ENCODE measurements around the gene UPK3A.
"Not testable (repeated sequence)": the region's sequence is repeated elsewhere in the genome, so short reads cannot be mapped to it uniquely, and the experiment has no call there.

UPK3A gene

DNA sequence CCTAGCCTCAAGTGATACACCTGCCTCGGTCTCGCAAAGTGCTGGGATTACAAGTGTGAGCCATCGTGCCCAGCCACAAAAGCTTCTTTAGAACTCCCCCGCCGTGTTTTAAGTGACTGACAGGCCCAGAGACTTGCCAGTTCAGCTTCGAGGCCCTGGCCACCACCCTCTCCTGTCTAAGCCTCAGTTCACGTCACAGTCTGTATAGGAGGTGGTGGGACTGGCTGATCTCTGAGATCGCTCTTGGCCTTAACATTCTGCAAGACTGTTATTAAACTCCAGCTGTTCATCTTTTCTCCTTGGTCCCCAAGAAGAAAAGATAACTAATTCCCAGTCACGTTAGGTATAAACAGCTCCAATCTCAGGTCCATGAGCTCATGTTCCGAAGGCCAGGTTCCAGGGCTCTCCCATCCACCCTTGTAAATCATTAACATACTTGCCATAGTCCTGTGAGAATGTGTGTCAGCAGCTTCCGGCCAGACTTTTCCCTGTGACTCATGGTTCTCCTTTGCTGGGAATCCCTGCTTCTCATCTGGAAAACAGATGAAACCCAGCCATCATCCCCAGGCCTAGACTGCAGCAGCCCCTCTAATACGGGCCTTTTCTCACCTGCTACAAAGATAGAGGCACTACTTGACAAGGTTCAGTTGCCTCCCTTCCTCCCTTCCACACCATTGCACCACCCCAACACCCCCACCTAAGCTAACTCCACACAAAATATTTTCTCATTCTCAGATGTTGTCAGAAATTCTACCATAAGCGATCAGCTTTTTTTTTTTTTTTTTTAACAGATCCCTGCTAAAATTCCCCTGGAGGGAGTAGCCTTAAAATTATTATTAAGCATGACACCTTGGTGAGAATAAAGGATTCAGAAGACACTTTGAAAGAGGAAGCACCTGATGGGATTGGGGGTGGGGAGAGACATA, 38.4 kb upstream of the UPK3A start:
- Mint-ChIP-seq H3K36me3 (ENCODE audit: low read depth) (no peaks in the 10 kb centered on the region), H3K4me3 (no peak overlapping the region), H3K27ac (peak overlapping the region; percentile 71)

DNA sequence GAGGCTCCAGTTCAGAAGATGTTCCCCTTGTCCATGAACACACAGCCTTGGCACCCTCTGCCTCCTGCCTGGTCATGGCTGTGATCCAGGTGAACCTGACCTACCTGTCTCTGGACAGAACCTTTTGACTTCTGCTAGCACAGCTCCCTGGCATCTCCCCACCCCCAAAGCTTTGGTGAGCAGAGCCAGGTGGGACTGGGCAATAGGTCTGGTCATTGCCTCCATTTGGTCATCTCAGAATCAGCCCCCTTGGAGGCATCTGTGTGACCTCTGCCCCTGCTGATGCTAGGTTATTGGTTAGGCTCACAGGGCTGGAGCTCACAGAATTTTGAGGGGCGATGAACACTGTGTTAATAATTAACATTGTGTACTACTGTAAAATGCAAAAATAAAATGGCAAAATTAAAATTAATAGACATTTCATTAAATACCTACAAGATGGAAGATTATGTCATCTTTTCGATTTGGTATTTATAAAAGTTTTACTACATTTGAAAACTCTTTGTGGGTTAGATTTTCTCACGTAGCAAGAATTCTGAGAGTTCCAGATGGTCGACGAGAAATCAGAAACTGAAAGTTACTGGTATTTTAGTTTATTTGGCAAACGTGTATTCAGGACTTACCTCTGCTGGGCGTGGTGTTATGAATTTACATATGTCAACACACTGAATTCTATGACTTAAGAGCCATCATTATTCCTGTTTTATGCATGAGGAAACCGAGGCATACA, 35.8 kb upstream of the UPK3A start:
- no peak overlapping the region for H3K27ac Mint-ChIP-seq
- H3K4me1 Mint-ChIP-seq (ENCODE audit: low read depth): peaks cover 42% of the 10 kb centered on the region
- no peaks in the 10 kb centered on the region for H3K36me3 Mint-ChIP-seq (ENCODE audit: low read depth)
- no peaks in the 10 kb centered on the region for H3K27me3 Mint-ChIP-seq
- H3K4me3 Mint-ChIP-seq: no peak overlapping the region
- H3K9me3 Mint-ChIP-seq: no peaks in the 10 kb centered on the region

More for the DNA sequence above, 38.4 kb upstream of the UPK3A start:
- Mint-ChIP-seq H3K27me3 (no peaks in the 10 kb centered on the region), H3K9me3 (no peaks in the 10 kb centered on the region), H3K4me1 (ENCODE audit: low read depth) (peaks cover 45% of the 10 kb centered on the region)

DNA sequence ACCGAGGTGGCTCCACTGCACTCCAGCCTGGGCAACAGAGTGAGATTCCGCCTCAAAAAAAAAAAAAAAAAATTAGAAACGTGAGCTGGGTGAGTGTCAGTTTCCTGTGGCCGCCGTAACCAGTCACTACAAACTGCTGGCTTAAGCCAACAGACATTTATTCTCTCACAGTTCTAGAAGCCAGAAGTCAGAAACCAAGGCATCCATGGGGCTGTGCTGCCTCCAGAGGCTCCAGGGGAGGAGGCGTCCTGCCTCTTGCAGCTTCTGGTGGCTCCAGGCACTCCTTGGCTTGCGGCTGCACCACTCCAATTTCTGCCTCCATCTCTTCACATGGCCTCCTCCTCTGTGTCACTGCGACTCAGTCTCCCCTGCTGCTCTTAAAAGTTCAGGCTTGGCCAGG, 32.9 kb upstream of the UPK3A start:
- Mint-ChIP-seq H3K27ac (no peak overlapping the region), H3K36me3 (ENCODE audit: low read depth) (no peaks in the 10 kb centered on the region), H3K4me1 (ENCODE audit: low read depth) (peaks cover 44% of the 10 kb centered on the region), H3K4me3 (no peak overlapping the region), H3K9me3 (no peaks in the 10 kb centered on the region), H3K27me3 (no peaks in the 10 kb centered on the region)

DNA sequence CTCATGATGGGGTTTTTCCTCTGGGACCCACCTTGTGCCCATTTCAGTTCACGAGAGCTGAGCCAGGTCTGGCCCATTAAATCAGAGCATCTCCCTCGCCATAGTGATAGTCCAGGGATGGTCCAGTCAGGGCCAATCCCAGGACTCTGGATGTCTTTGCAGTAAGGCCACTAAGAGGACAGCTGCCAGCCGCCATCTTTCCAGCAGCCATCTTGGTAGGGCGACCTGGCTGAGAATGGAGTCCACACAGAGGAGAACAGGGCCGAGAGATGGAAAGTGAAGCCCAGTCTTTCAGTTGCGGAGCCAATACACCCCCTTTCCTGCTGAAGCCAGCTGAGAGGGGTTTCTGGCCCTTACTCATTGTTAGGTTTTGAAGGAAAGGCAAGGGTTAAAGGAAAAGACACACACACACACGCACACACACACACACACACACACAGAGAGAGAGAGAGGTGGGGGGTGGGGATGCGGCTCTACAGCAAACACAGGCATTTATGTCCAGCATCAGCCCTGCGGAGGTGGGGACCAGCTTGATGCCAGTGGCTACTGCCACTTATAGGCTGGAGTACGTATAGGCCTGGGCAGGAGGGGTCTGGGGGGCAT, 31.6 kb upstream of the UPK3A start:
- Mint-ChIP-seq H3K4me3 (no peak overlapping the region), H3K36me3 (ENCODE audit: low read depth) (no peaks in the 10 kb centered on the region), H3K27ac (no peak overlapping the region), H3K27me3 (no peaks in the 10 kb centered on the region), H3K9me3 (no peaks in the 10 kb centered on the region), H3K4me1 (ENCODE audit: low read depth) (peaks cover 36% of the 10 kb centered on the region)

DNA sequence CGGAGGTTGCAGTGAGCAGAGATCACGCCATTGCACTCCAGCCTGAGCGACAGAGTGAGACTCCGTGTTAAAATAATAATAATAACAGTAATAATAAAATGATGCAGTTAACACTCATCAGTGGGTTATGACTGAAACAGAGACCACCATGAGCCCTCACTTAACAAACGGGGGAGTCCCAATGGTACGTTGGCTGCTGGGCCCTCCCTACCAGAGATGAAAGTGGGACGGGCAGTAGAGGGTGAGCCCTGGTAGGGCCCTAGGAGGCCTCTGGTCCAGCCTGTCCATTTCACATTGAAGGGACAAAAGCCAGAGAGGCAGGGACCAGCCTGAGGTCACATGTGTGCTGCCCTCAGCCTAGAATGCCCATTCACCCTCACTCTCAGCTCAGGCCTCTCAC, 30.4 kb upstream of the UPK3A start:
- H3K27me3 Mint-ChIP-seq: no peaks in the 10 kb centered on the region
- no peaks in the 10 kb centered on the region for H3K36me3 Mint-ChIP-seq (ENCODE audit: low read depth)
- peak overlapping the region; percentile 45 for H3K4me3 Mint-ChIP-seq
- H3K27ac Mint-ChIP-seq: peak overlapping the region; percentile 94
- peaks cover 26% of the 10 kb centered on the region for H3K4me1 Mint-ChIP-seq (ENCODE audit: low read depth)
- H3K9me3 Mint-ChIP-seq: no peaks in the 10 kb centered on the region

DNA sequence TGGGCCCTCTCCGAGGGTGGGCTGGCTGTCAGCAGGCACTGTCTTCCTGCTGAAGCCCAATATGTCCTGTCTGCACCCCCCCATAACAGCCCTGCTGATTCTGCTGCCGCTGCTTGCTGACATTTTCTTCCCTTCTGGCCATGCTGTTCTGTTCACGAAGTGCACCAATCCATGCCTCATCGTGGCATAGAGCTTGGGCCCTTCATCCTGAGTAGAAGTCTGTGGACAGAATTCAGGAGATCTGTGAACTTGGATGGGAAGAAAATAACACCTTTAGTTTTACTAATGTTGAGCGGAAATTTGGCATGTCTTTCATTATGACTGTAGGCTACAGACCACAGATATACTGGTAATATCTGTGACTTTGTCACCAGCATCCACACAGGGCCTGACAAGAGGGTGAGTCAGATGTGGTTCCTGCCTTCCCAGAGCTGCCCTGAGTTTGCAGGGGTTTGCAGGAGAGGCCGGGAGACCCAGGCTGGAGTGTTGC, 29.9 kb upstream of the UPK3A start:
- H3K36me3 Mint-ChIP-seq (ENCODE audit: low read depth): no peaks in the 10 kb centered on the region
- H3K4me3 Mint-ChIP-seq: peak overlapping the region; percentile 45
- peak overlapping the region; percentile 94 for H3K27ac Mint-ChIP-seq
- H3K4me1 Mint-ChIP-seq (ENCODE audit: low read depth): peaks cover 23% of the 10 kb centered on the region
- no peaks in the 10 kb centered on the region for H3K9me3 Mint-ChIP-seq
- H3K27me3 Mint-ChIP-seq: no peaks in the 10 kb centered on the region

DNA sequence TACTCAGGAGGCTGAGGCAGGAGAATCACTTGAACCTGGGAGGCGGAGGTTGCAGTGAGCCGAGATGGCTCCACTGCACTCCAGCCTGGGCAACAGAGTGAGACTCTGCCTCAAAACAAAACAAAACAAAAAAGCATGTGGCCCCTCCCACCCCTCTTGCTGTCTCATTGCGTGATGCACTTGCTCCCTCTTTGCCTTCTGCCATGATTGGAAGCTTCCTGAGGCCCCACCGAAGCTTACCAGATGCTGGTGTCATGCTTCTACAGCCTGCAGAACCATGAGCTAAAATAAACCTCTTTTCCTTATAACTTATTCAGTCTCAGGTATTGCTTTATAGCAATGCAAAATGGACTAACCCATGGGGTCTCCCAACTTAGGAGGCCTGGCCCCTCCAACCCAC, 26.8 kb upstream of the UPK3A start:
- peaks cover 24% of the 10 kb centered on the region for H3K4me1 Mint-ChIP-seq (ENCODE audit: low read depth)
- H3K36me3 Mint-ChIP-seq (ENCODE audit: low read depth): not testable (repeated sequence)

DNA sequence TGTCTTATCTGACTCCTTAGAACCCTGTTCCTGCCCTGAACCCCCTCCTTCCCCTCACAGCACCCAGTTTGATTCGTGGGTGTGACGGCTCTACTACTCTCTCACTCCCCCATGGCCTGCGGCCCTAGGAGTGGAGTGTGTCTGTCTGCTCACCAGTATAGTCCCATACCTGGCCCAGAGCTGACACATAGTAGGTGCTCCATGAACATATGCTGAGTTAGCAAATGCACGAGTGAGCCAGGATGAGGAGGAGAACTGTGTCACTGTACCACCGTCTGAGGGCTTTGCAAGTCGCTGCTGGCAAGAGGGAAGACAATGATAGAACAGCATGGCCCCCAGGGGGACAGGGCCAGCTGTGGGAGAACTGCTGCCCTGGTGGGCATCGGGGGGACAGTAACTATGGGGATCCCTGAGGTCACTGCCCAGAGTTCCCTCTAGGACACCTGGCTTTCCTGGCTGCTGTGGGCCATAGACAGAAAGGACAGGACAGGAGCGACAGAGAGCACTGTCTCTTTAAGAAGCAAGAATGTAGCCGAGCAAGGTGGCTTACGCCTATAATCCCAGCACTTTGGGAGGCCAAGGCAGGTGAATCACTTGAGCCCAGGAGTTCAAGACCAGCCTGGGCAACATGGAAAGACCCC, 24.9 kb upstream of the UPK3A start:
- Mint-ChIP-seq H3K27ac (no peak overlapping the region), H3K9me3 (no peaks in the 10 kb centered on the region), H3K4me3 (no peak overlapping the region)

More for the DNA sequence above, 26.8 kb upstream of the UPK3A start:
- H3K9me3 Mint-ChIP-seq, H3K27ac Mint-ChIP-seq, H3K4me3 Mint-ChIP-seq, H3K27me3 Mint-ChIP-seq: not testable (repeated sequence)

DNA sequence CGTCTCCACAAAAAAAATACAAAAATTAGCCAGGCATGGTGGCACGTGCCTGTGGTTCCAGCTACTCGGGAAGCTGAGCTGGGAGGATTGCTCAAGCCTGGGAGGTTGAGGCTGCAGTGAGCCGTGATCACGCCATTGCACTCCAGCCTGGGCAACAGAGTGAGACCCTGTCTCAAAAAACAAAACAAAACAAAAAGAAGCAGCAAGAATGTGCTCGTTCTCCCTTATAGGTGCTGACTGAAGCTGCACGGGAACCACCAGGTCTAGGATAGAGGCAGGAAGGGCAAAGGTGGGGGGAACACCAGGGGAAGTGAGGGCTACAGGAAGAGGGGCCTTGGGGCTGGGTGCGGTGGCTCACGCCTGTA, 24.4 kb upstream of the UPK3A start:
- H3K4me1 Mint-ChIP-seq (ENCODE audit: low read depth): peaks cover 20% of the 10 kb centered on the region
- not testable (repeated sequence) for H3K36me3 Mint-ChIP-seq (ENCODE audit: low read depth); H3K9me3 Mint-ChIP-seq; H3K27me3 Mint-ChIP-seq; H3K4me3 Mint-ChIP-seq; H3K27ac Mint-ChIP-seq

More for the DNA sequence above, 24.9 kb upstream of the UPK3A start:
- H3K36me3 Mint-ChIP-seq (ENCODE audit: low read depth): no peaks in the 10 kb centered on the region
- H3K27me3 Mint-ChIP-seq: peaks cover 5% of the 10 kb centered on the region
- peaks cover 25% of the 10 kb centered on the region for H3K4me1 Mint-ChIP-seq (ENCODE audit: low read depth)

DNA sequence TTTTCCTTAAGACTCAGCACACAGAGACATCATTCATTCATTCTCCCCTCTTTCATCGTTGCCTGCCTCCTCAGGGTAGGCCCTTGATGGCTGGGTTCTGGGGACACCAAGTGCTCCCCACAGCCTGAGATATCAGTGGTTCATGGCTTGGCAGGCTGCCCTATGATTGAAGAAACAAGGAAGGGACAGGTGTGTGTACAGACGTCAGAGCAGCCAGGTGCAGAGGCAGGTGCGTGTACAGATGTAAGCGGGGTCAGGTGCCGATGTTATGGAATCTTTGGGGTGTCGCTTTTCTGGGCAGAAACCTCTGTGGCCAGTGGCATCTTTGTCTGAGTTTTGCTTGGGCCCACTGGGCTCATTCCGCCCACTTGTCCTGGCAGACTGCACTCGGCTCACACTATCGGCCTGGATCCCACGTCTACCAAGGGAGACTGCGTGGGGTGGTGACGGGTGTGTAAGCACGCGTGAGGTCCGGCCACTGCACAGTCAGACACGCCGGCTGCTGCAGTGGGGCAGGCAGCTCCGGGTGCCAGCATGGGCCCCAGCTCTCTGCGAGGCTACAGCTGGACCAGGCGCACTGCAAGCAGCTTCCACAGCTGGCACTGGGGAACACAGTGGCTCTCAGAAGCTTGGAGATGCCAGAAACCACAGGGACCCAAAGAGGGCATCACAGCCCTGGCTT, 23.2 kb upstream of the UPK3A start:
- Mint-ChIP-seq H3K4me3 (no peak overlapping the region), H3K27me3 (peaks cover 5% of the 10 kb centered on the region), H3K9me3 (no peaks in the 10 kb centered on the region), H3K27ac (no peak overlapping the region), H3K36me3 (ENCODE audit: low read depth) (no peaks in the 10 kb centered on the region), H3K4me1 (ENCODE audit: low read depth) (peaks cover 13% of the 10 kb centered on the region)

DNA sequence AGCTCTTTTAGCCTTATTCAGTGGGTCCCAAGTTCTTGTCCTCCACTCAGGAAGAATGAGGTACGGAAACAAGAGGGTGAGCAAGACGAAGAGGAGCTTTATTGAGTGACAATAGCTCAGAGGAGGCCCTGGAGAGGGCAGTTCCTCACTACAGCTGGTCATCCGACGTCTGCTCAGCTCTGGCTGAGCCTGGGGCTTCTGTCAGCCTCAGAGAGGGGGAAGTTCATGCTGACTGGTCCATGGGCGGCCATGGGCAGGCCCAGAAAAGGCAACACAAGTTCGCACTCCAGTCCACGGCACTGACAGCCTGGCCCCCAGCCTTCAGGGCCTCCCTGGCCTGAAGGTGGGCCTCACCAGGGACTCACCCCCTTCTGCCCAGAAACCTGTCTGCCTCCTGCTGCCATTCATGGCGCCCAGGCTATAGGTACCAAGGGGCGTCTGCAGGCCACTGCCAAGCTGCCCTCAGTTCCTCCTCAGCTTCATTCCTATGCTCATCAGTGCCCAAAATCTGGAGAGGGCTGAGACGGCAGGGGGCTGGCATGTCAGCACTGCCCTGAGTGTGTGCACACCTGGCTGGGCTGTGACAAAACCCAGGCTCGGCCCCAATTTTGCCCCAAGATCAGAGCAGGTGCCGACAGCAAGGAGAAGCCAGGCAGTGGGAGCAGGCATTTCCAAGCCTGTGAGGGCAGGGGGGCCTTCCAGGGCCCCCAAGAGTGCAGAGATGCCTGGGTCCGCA, 22.4 kb upstream of the UPK3A start:
- Mint-ChIP-seq H3K4me1 (ENCODE audit: low read depth) (peaks cover 13% of the 10 kb centered on the region), H3K27ac (no peak overlapping the region), H3K27me3 (peaks cover 10% of the 10 kb centered on the region), H3K4me3 (no peak overlapping the region), H3K9me3 (no peaks in the 10 kb centered on the region), H3K36me3 (ENCODE audit: low read depth) (no peaks in the 10 kb centered on the region)

DNA sequence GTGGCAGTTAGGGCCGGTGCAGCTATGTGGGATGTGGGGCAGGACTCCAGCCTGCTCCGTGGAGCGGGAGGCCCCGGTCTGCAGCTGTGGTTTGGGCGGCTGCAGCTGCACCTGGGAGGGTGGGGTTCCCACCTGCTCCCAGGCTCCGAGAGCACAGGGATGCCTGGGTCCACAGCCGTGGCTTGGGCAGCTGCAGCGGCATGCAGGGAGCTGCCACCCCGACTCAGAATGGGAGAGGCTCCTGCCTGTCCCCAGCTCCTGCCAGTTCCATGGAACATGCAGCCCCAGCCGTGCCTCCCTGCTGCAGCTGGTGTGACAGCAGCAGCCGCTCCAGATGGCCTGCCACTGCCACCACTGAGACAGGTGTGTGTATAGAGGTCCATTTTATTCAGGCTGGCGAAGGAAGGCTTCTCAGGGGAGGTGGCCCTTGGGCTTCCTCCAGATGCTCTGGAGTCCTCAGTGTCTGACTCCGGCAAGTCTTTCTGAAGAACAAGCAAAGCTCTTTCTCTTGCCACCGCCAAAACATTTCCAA, 21.8 kb upstream of the UPK3A start:
- no peaks in the 10 kb centered on the region for H3K36me3 Mint-ChIP-seq (ENCODE audit: low read depth)
- H3K4me1 Mint-ChIP-seq (ENCODE audit: low read depth): peaks cover 13% of the 10 kb centered on the region
- H3K27ac Mint-ChIP-seq: no peak overlapping the region
- H3K27me3 Mint-ChIP-seq: peaks cover 10% of the 10 kb centered on the region
- no peak overlapping the region for H3K4me3 Mint-ChIP-seq
- no peaks in the 10 kb centered on the region for H3K9me3 Mint-ChIP-seq

DNA sequence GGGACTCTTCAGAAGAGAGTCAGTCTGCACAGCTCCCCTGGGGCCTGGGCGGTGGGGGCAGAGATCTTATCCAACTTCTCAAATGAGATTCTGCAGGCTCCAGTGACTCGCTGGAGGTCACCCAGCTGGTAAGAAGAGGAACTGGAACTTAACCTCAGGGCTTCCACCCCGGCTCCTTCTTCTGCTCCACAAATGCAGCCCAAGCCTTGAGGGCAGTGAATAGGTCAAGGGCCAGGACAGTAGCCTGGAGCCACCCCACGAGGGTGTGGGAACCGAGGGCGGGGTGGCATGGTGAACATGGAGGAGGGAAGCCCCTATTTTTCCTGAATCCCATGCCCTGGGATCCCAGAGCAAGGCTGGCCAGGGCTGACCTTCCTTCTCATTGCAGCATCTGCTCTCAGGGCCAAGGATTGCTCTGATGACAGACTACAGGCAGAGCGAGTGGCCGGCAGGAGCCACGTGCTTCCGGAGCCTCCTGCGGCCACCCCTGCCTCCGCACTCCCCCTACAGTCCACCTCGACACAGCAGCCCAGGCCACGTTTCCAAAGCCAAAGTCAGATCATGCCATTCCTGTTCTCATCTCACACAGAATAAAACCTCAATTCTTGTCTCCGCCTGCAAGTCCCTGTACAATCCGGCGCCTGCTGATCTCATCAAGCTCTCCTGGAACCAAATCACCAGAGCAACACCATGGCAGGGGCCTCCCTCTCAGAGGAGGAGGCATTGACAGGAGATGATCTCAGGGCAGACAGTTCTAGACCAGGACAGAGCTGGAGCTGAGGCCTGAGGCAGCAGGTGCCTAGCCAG, 21.1 kb upstream of the UPK3A start:
- Mint-ChIP-seq H3K9me3 (no peaks in the 10 kb centered on the region), H3K27me3 (peaks cover 10% of the 10 kb centered on the region), H3K4me3 (no peak overlapping the region), H3K27ac (no peak overlapping the region), H3K4me1 (ENCODE audit: low read depth) (peaks cover 15% of the 10 kb centered on the region), H3K36me3 (ENCODE audit: low read depth) (no peaks in the 10 kb centered on the region)
